HepG2 (cell line): ENCODE data around the gene PERCC1. TPM values are rescaled to one million over a fixed set of nuclear protein-coding genes. Genes with fewer than 3 reads are reported as not detected.

Source experiments
- ATAC-seq: fragments of 200-7000 bp; cut with Tn5 transposase; 3 replicates; pipeline ENCODE4 v1.9.1; 2020; ENCODE audit warnings: mild to moderate bottlenecking, moderate library complexity
- BruUV-seq: library from RNA; stranded (reverse); fragments of 400-500 nt; replicated peaks from 2 replicates; lab custom pipeline; 2021; lab: Mats Ljungman, UMichigan
- CTCF ChIA-PET: fragments of 300-600 bp; formaldehyde crosslinking; extraction: SDS; loops from one replicate; lab custom pipeline; 2021; ENCODE audit warnings: low total read pairs, inconsistent platforms, low intra/inter-chr PET ratio; lab: Yijun Ruan, JAX
- POLR2A ChIA-PET: fragments of 350-600 bp; sonication (Branson Sonifier 250); formaldehyde crosslinking; loops from one replicate; lab custom pipeline; 2020; ENCODE audit warnings: antibody characterized with exemption, inconsistent platforms; lab: Yijun Ruan, JAX
- DNase-seq: peaks from one replicate; pipeline ENCODE4 v3.0.0-alpha.2; 2015; ENCODE audit warnings: low spot score
- FAIRE-seq: peaks from 3 replicates; lab custom pipeline; 2011; peaks lifted over from hg19 to GRCh38; lab: Jason Lieb, UNC
- H2AFZ ChIP-seq: one replicate; pipeline ENCODE4 v1.6.1; 2011; ENCODE audit warnings: low read length, inconsistent platforms
- H3K27ac ChIP-seq: fragments of 300-600 bp; 3 replicates; pipeline ENCODE4 v1.8.0; 2011; ENCODE audit warnings: mixed run types, mild to moderate bottlenecking, mixed read lengths, low read length, inconsistent platforms; ENCODE audit not compliant: insufficient read depth; ENCODE audit errors: extremely low read length
- H3K27me3 ChIP-seq, 2 experiments: fragments of 200-600 bp in 1 of 2; 2 replicates in 1 of 2; 3 replicates in 1 of 2; pipeline versions ENCODE4 v1.6.0 to v1.8.0; 2011; ENCODE audit warnings: low read length in 2 of 2, mild to moderate bottlenecking in 2 of 2, moderate library complexity in 2 of 2, inconsistent platforms in 1 of 2; ENCODE audit not compliant: insufficient read depth in 2 of 2, control insufficient read depth in 1 of 2
- H3K36me3 ChIP-seq, 2 experiments: fragments of 200-600 bp in 1 of 2; replicated peaks in 1 of 2; 2 replicates in 1 of 2; 3 replicates in 1 of 2; pipeline versions ENCODE4 v1.5.1 to v1.8.0; 2011; ENCODE audit warnings: low read length in 2 of 2, inconsistent platforms in 1 of 2; ENCODE audit not compliant: insufficient read depth in 2 of 2, control insufficient read depth in 1 of 2
- H3K4me1 ChIP-seq: 2 replicates; pipeline ENCODE4 v1.5.1; 2012; ENCODE audit warnings: low read length, inconsistent platforms; ENCODE audit not compliant: insufficient read depth
- H3K4me2 ChIP-seq: 2 replicates; pipeline ENCODE4 v1.6.0; 2011; ENCODE audit warnings: low read depth, low read length, inconsistent platforms
- H3K4me3 ChIP-seq, 3 experiments: fragments of 200-600 bp in 1 of 3; sonication (generic), shearing (Covaris generic) in 1 of 3; replicated peaks in 1 of 3; 2 replicates each; pipeline ENCODE4 v1.5.1; 2011 to 2016; ENCODE audit warnings: low read length in 3 of 3, inconsistent platforms in 2 of 3, low read depth in 2 of 3, mild to moderate bottlenecking in 2 of 3, control low read depth in 1 of 3, mixed read lengths in 1 of 3; ENCODE audit not compliant: insufficient read depth in 1 of 3
- H3K79me2 ChIP-seq: one replicate; pipeline ENCODE4 v1.6.1; 2011; ENCODE audit warnings: low read length, inconsistent platforms; ENCODE audit not compliant: insufficient read depth
- H3K9ac ChIP-seq: 2 replicates; pipeline ENCODE4 v1.6.0; 2011; ENCODE audit warnings: mild to moderate bottlenecking, low read depth, low read length, inconsistent platforms; ENCODE audit not compliant: insufficient read depth
- H3K9me3 ChIP-seq: 2 replicates; pipeline ENCODE4 v1.5.1; 2012; ENCODE audit warnings: mild to moderate bottlenecking, low read length
- H4K20me1 ChIP-seq: 2 replicates; pipeline ENCODE4 v1.6.0; 2011; ENCODE audit warnings: inconsistent platforms, mild to moderate bottlenecking, low read length, moderate library complexity; ENCODE audit not compliant: insufficient read depth
- GZF1 ChIP-seq: sonication (generic); formaldehyde crosslinking; IDR thresholded peaks from 2 replicates; pipeline ENCODE4 v1.5.1; 2020; ENCODE audit warnings: mild to moderate bottlenecking, missing genetic modification reagents
- ISX ChIP-seq: sonication (generic); formaldehyde crosslinking; conservative IDR thresholded peaks from 2 replicates; pipeline ENCODE4 v1.5.0; 2020; ENCODE audit warnings: missing genetic modification reagents
- KDM1A ChIP-seq: IDR thresholded peaks from 2 replicates; pipeline ENCODE4 v1.6.1; 2016; ENCODE audit warnings: missing compliant biosample characterization
- PITX1 ChIP-seq: sonication (generic); formaldehyde crosslinking; IDR thresholded peaks from 2 replicates; pipeline ENCODE4 v1.5.1; 2020; ENCODE audit warnings: mild to moderate bottlenecking, missing genetic modification reagents
- ZFX ChIP-seq: sonication (generic); formaldehyde crosslinking; IDR thresholded peaks from 2 replicates; pipeline ENCODE4 v1.4.0; 2020; ENCODE audit warnings: mild to moderate bottlenecking, low read depth, missing genetic modification reagents, moderate library complexity
- ZNF253 ChIP-seq: sonication (generic); formaldehyde crosslinking; IDR thresholded peaks from 2 replicates; pipeline ENCODE4 v1.8.0; 2022; ENCODE audit warnings: mild to moderate bottlenecking, missing genetic modification reagents, borderline replicate concordance
- ZNF607 ChIP-seq: sonication (generic); formaldehyde crosslinking; IDR thresholded peaks from 2 replicates; pipeline ENCODE4 v1.5.1; 2020; ENCODE audit warnings: missing genetic modification reagents, mild to moderate bottlenecking, borderline replicate concordance
- ZSCAN29 ChIP-seq: sonication (generic); formaldehyde crosslinking; conservative IDR thresholded peaks from 2 replicates; pipeline ENCODE4 v1.4.0; 2020; ENCODE audit warnings: mild to moderate bottlenecking, missing genetic modification reagents
- WGBS: methylation state at CpG from one replicate; pipeline ENCODE4 v1.1.6; 2017; ENCODE audit warnings: low lambda C conversion rate; 5-methylcytosine and 5-hydroxymethylcytosine counted together
- in situ Hi-C: cut with HindIII; loops from 2 replicates; pipeline ENCODE4 v1.10.0; 2017; ENCODE audit warnings: low pct_unique_long_range_greater_than_20kb; ENCODE audit not compliant: extremely low pct_ligation_motif_present
- intact Hi-C: fragments of 100-400 bp; cut with micrococcal nuclease; formaldehyde crosslinking; loops from one replicate; pipeline ENCODE4 v1.10.0; 2022; ENCODE audit not compliant: unreplicated experiment
- polyA plus RNA-seq, 8 experiments: library from polyadenylated mRNA; depleted of rRNA in 3 of 8; stranded (reverse) in 7 of 8; unstranded in 1 of 8; fragments of >200 nt; fragmentation: Illumina TruSeq in 4 of 8; extraction: Trizol in 4 of 8; gene quantifications; 2 replicates each; pipeline versions ENCODE4 v1.2.1 to v1.2.3, GENCODE V29; 2011 to 2016; ENCODE audit warnings: low read depth in 4 of 8, missing spikeins in 1 of 8, mixed read lengths in 1 of 8; ENCODE audit not compliant: insufficient read depth in 1 of 8
- total RNA-seq, 5 experiments: library from RNA; depleted of rRNA; stranded (reverse); fragments of >200 nt; fragmentation: Illumina TruSeq; extraction: Trizol; gene quantifications; 2 replicates each; pipeline ENCODE4 v1.2.3, GENCODE V29; 2016; ENCODE audit warnings: low read depth in 1 of 5
- TF ChIP-seq, protein P1 (sequence below): sonication (generic); formaldehyde crosslinking; IDR thresholded peaks from 2 replicates; pipeline ENCODE4 v1.5.0; 2020; ENCODE audit warnings: mild to moderate bottlenecking, missing genetic modification reagents, moderate library complexity

PERCC1 gene
- total and polyA plus RNA-seq, 2 of the 13 experiments (the other 11 are each of a cell fraction or from before 2014, with no cell fraction given) = 0.15 TPM; not detected in 1

DNA sequence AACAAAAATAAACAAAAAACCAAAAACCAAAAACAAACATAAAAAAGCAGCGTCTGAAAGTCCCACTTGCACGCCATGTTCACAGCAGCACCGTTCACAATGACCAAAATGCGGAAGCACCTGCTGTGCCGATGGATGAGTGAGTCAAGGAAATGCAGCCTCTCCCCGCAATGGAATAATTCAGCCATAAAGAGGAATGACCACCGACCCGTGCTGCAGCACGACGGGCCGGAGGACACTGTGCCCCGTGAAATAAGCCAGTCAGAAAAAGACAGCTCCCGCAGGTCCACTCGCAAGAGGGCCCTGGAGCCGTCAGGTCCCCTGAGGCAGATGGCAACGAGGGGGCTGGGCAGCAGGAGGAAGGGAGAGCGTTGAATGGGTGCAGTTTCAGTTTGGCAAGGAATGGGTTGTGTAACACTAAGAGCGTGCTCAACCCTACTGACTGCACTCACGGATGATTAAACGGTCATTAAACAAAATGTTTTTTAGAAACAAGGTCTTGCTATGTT lies 38.9 kb downstream of the PERCC1 start:
- Histone ChIP-seq H3K27me3 (no peaks in the 10 kb centered on the region; a peak in 1 of 5 replicates), H3K4me3 (no peak overlapping the region), H4K20me1 (no peaks in the 10 kb centered on the region), H2AFZ (no peak overlapping the region), H3K9me3 (no peaks in the 10 kb centered on the region), H3K4me1 (peaks cover 44% of the 10 kb centered on the region), H3K9ac (no peak overlapping the region), H3K27ac (no peak overlapping the region), H3K79me2 (peaks cover 39% of the 10 kb centered on the region), H3K4me2 (no peak overlapping the region), H3K36me3 (peaks cover 0 to 1% of the 10 kb centered on the region in 2 experiments; a peak in 1 of 5 replicates)
- intact Hi-C loops (no loop called here), in situ Hi-C loops (no loop called here)
- BruUV-seq = no TSS peak
- ChIA-PET CTCF (no interaction called here), POLR2A (no interaction called here)
- 91% methylated on average over 20 of the region's 20 CpGs for WGBS
- TF ChIP-seq ISX (no peak), PITX1 (no peak)
- FAIRE-seq (no peak), ATAC-seq (no peak), DNase-seq (no peak)

DNA sequence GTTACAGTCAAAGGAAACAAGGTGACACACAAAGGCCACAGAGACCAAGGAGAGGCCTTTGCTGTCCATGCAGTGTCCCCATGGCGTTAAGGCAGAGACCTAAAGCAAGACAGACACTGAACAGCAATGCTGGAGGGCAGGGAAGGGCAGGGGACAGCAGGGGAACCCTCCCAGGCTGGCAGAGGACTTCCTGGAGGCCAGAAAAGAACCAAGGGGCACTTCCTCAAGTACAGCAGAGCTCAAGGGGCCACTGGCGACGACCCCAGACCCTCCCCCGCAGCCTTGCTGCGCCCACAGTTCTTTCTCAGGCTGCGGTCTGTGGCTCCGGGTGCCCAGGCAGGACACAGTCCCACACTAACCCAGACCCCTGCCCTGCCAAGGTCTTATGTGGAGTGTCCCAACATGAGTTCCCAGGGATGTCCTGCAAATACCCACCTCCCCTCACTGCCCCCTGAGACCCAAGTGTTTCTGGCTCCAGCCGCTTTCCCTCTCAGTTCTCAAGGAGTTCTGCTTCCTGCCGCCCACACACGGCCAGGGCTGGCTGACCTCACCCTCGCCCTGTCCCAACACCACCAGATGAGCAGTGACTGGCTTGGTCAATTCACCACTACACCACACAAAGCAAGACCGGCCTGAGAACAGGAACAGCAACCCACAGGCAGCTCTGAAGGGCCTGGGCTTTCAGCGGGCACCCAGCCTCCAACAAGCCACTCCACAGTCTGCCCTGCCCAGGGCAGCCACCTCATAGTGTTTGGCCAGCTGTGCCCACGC lies 39.8 kb downstream of the PERCC1 start:
- in situ Hi-C loops (no loop called here), intact Hi-C loops (no loop called here)
- CTCF ChIA-PET = no interaction called here
- H2AFZ ChIP-seq = no peak overlapping the region
- no peaks in the 10 kb centered on the region for H4K20me1 ChIP-seq
- no peaks in the 10 kb centered on the region; a peak in 1 of 5 replicates for H3K27me3 ChIP-seq
- BruUV-seq = no TSS peak
- H3K4me3 ChIP-seq = no peak overlapping the region
- H3K9me3 ChIP-seq = no peaks in the 10 kb centered on the region
- FAIRE-seq (no peak), DNase-seq (no peak), ATAC-seq (no peak)
- H3K4me1 ChIP-seq = peaks cover 48% of the 10 kb centered on the region
- POLR2A ChIA-PET = no interaction called here
- H3K27ac ChIP-seq = no peak overlapping the region
- no peaks in the 10 kb centered on the region for H3K36me3 ChIP-seq
- peak overlapping the region; percentile 39; the same call in 1 of the 2 replicates for H3K9ac ChIP-seq
- peaks cover 39% of the 10 kb centered on the region for H3K79me2 ChIP-seq
- WGBS = 86% methylated on average over 6 of the region's 14 CpGs
- TF ChIP-seq KDM1A (CRISPR knock-in tag) (no peak), ZSCAN29 (CRISPR knock-in tag) (no peak), GZF1 (CRISPR knock-in tag) (no peak), ZNF607 (CRISPR knock-in tag) (no peak), ZFX (CRISPR knock-in tag) (no peak), ZNF253 (CRISPR knock-in tag) (no peak)
- TF ChIP-seq, protein P1, sequence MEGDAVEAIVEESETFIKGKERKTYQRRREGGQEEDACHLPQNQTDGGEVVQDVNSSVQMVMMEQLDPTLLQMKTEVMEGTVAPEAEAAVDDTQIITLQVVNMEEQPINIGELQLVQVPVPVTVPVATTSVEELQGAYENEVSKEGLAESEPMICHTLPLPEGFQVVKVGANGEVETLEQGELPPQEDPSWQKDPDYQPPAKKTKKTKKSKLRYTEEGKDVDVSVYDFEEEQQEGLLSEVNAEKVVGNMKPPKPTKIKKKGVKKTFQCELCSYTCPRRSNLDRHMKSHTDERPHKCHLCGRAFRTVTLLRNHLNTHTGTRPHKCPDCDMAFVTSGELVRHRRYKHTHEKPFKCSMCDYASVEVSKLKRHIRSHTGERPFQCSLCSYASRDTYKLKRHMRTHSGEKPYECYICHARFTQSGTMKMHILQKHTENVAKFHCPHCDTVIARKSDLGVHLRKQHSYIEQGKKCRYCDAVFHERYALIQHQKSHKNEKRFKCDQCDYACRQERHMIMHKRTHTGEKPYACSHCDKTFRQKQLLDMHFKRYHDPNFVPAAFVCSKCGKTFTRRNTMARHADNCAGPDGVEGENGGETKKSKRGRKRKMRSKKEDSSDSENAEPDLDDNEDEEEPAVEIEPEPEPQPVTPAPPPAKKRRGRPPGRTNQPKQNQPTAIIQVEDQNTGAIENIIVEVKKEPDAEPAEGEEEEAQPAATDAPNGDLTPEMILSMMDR (CRISPR knock-in tag) = no peak
- TF ChIP-seq, all 625 proteins: peak for 0
- H3K4me2 ChIP-seq = no peak overlapping the region
